GM23248 (cell line): ENCODE measurements around the gene MSL3B.

ENCODE experiments used
- EZH2 ChIP-seq: fragments of 200-600 bp; sonication (generic); IDR thresholded peaks from 2 replicates; pipeline ENCODE4 v1.6.1; 2018; ENCODE audit warnings: antibody characterized with exemption, mild to moderate bottlenecking; ENCODE audit not compliant: insufficient read depth, poor library complexity, severe bottlenecking
- EZH2phosphoT487 ChIP-seq: fragments of 200-600 bp; sonication (generic); IDR thresholded peaks from 2 replicates; pipeline ENCODE4 v1.6.1; 2018; ENCODE audit warnings: antibody characterized with exemption, moderate library complexity, mild to moderate bottlenecking, low read depth; ENCODE audit not compliant: insufficient read depth

DNA sequence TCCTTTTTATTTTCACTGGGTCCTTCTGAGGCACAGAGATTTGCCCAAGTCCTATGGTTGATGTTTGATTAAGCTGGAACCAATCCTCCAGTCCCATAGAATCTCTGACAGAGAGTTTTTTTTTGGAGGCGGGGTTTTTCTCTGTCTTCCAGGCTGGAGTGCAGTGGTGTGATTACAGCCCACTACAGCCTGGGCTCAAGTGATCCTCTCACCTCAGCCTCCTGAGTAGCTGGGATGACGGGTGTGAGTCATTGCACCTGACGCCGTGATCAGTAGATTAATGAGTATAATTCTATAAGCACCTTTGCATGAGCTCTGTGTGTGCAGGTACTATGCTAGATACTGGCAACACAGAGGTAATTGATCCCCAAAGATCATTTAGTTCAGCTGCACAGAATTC is 33.7 kb upstream of the MSL3B start:
- TF ChIP-seq EZH2 (no peak), EZH2phosphoT487 (no peak)
